HG03097 (cell line): Measurements from ENCODE around the gene GALNT9.
"Not testable (repeated sequence)": the region's sequence is repeated elsewhere in the genome, so short reads cannot be mapped to it uniquely, and the experiment has no call there.

ENCODE experiments used
- ATAC-seq: cut with Tn5 transposase; IDR thresholded peaks from one replicate; pipeline ENCODE4 v1.9.1; 2021; ENCODE audit not compliant: unreplicated experiment, low FRiP score

The GALNT9 gene

GRCh38 chr12:132296063-132296462 is 33.3 kb downstream of the GALNT9 start:
- ATAC-seq = no peak

GRCh38 chr12:132295561-132295960 is 33.8 kb downstream of the GALNT9 start:
- ATAC-seq = not testable (repeated sequence)

GRCh38 chr12:132295101-132295526 is 34.3 kb downstream of the GALNT9 start:
- ATAC-seq = no peak

- ATAC-seq = no peak
Observed at GRCh38 chr12:132294121-132295034, 35.0 kb downstream of the GALNT9 start.

- ATAC-seq = no peak
Observed at GRCh38 chr12:132292328-132293319, 36.8 kb downstream of the GALNT9 start.

- no peak for ATAC-seq
Observed at GRCh38 chr12:132291402-132292175, 37.8 kb downstream of the GALNT9 start.

GRCh38 chr12:132290203-132290540 is 39.2 kb downstream of the GALNT9 start:
- ATAC-seq = no peak

- ATAC-seq = no peak
Observed at GRCh38 chr12:132289356-132290202, 39.8 kb downstream of the GALNT9 start.

- no peak for ATAC-seq
Observed at GRCh38 chr12:132288516-132289215, 40.7 kb downstream of the GALNT9 start.

- ATAC-seq = no peak
Observed at GRCh38 chr12:132287391-132288238, 41.8 kb downstream of the GALNT9 start.

- no peak for ATAC-seq
Observed at GRCh38 chr12:132286912-132287311, 42.5 kb downstream of the GALNT9 start.

- no peak for ATAC-seq
Observed at GRCh38 chr12:132285991-132286681, 43.3 kb downstream of the GALNT9 start.

- no peak for ATAC-seq
Observed at GRCh38 chr12:132284827-132285741, 44.3 kb downstream of the GALNT9 start.

GRCh38 chr12:132284071-132284826 is 45.1 kb downstream of the GALNT9 start:
- no peak for ATAC-seq

- ATAC-seq = no peak
Observed at GRCh38 chr12:132282950-132283771, 46.2 kb downstream of the GALNT9 start.
